Prostate gland (tissue), 2 donors: ENCODE data around the gene B4GALT5.
"Not testable (repeated sequence)": the region's sequence is repeated elsewhere in the genome, so short reads cannot be mapped to it uniquely, and the experiment has no call there.

Experiments used
- CTCF ChIP-seq, 4 experiments: fragments of 200-600 bp in 2 of 4; fragments of 450-650 bp in 2 of 4; sonication (generic) in 2 of 4; IDR thresholded peaks; 1 replicate in 3 of 4; 2 replicates in 1 of 4; pipeline ENCODE4 v1.5.1; 2016 to 2019; ENCODE audit warnings: antibody characterized with exemption in 4 of 4, mild to moderate bottlenecking in 2 of 4, moderate library complexity in 2 of 4
- POLR2A ChIP-seq: fragments of 450-650 bp; IDR thresholded peaks from one replicate; pipeline ENCODE4 v1.6.1; 2016; ENCODE audit warnings: antibody characterized with exemption, mild to moderate bottlenecking
- POLR2AphosphoS5 ChIP-seq: sonication (generic); formaldehyde crosslinking; IDR thresholded peaks from one replicate; pipeline ENCODE4 v1.6.1; 2017; ENCODE audit warnings: antibody characterized with exemption

- TF ChIP-seq CTCF (IDR thresholded peaks at IDR 0.05); POLR2A; POLR2AphosphoS5: not testable (repeated sequence)
Observed at GRCh38 chr20:49721326-49721725, 7.6 kb upstream of the B4GALT5 start.
